Cerebellar cortex (tissue), 1 donor: ENCODE results near the gene USP7.

Source experiments
- DNase-seq: peaks from one replicate; pipeline ENCODE4 v3.0.0-alpha.2; 2015; ENCODE audit warnings: low spot score

Gene USP7

GRCh38 chr16:8861563-8862308 lies 102.0 kb downstream of the USP7 start:
- peak; percentile 20 for DNase-seq

- DNase-seq = no peak
These were observed 103.5 kb downstream of the USP7 start for GRCh38 chr16:8859913-8860881.

- DNase-seq = no peak
These were observed 104.5 kb downstream of the USP7 start for GRCh38 chr16:8858994-8859912.

GRCh38 chr16:8855972-8856371 lies 107.7 kb downstream of the USP7 start:
- no peak for DNase-seq

- no peak for DNase-seq
These were observed 108.5 kb downstream of the USP7 start for GRCh38 chr16:8855051-8855786.

- no peak for DNase-seq
These were observed 109.3 kb downstream of the USP7 start for GRCh38 chr16:8854298-8854948.

GRCh38 chr16:8853611-8854010 lies 110.1 kb downstream of the USP7 start:
- DNase-seq = no peak

GRCh38 chr16:8853150-8853549 lies 110.6 kb downstream of the USP7 start:
- DNase-seq = no peak

- no peak for DNase-seq
These were observed 111.2 kb downstream of the USP7 start for GRCh38 chr16:8852534-8852933.

GRCh38 chr16:8851761-8852403 lies 111.8 kb downstream of the USP7 start:
- DNase-seq = no peak

- no peak for DNase-seq
These were observed 113.3 kb downstream of the USP7 start for GRCh38 chr16:8850279-8850885.

GRCh38 chr16:8849411-8850011 lies 114.2 kb downstream of the USP7 start:
- DNase-seq = no peak

- DNase-seq = no peak
These were observed 114.7 kb downstream of the USP7 start for GRCh38 chr16:8848939-8849391.

- no peak for DNase-seq
These were observed 115.3 kb downstream of the USP7 start for GRCh38 chr16:8848231-8848938.

- DNase-seq = no peak
These were observed 116.1 kb downstream of the USP7 start for GRCh38 chr16:8847623-8848022.

GRCh38 chr16:8847145-8847544 lies 116.6 kb downstream of the USP7 start:
- DNase-seq = no peak

- DNase-seq = no peak
These were observed 117.2 kb downstream of the USP7 start for GRCh38 chr16:8846401-8846932.

- DNase-seq = no peak
These were observed 117.9 kb downstream of the USP7 start for GRCh38 chr16:8845699-8846298.
